HEK293 (cell line): ENCODE results near the gene CEP135.

ENCODE experiments used
- BCL11A ChIP-seq: fragments of 450-650 bp; formaldehyde crosslinking; IDR thresholded peaks from 2 replicates; pipeline ENCODE4 v1.5.1; 2016; ENCODE audit warnings: low read depth, missing biosample characterization, missing genetic modification characterization
- MYNN ChIP-seq: fragments of 450-650 bp; formaldehyde crosslinking; IDR thresholded peaks from 2 replicates; pipeline ENCODE4 v1.5.1; 2016; ENCODE audit warnings: missing biosample characterization, missing genetic modification characterization, borderline replicate concordance
- YY1 ChIP-seq: fragments of 450-650 bp; formaldehyde crosslinking; IDR thresholded peaks from 2 replicates; pipeline ENCODE4 v1.5.1; 2018; ENCODE audit warnings: missing biosample characterization, missing genetic modification characterization
- ZFP41 ChIP-seq: fragments of 450-650 bp; formaldehyde crosslinking; IDR thresholded peaks from 2 replicates; pipeline ENCODE4 v1.5.1; 2016; ENCODE audit warnings: missing biosample characterization, missing genetic modification characterization, borderline replicate concordance
- ZNF132 ChIP-seq: fragments of 450-650 bp; formaldehyde crosslinking; IDR thresholded peaks from 2 replicates; pipeline ENCODE4 v1.5.1; 2017; ENCODE audit warnings: missing biosample characterization, missing genetic modification characterization, borderline replicate concordance
- ZNF184 ChIP-seq: fragments of 450-650 bp; IDR thresholded peaks from 2 replicates; pipeline ENCODE4 v1.5.1; 2018; ENCODE audit warnings: missing biosample characterization, mild to moderate bottlenecking, missing genetic modification characterization
- ZNF423 ChIP-seq: fragments of 450-650 bp; formaldehyde crosslinking; IDR thresholded peaks from 2 replicates; pipeline ENCODE4 v1.5.1; 2016; ENCODE audit warnings: missing biosample characterization, missing genetic modification characterization
- ZNF558 ChIP-seq: fragments of 450-650 bp; formaldehyde crosslinking; IDR thresholded peaks from 2 replicates; pipeline ENCODE4 v1.5.1; 2016; ENCODE audit warnings: missing biosample characterization, missing genetic modification characterization
- ZNF629 ChIP-seq: fragments of 450-650 bp; formaldehyde crosslinking; IDR thresholded peaks from 2 replicates; pipeline ENCODE4 v1.5.1; 2017; ENCODE audit warnings: missing biosample characterization, missing genetic modification characterization
- ZNF677 ChIP-seq: fragments of 450-650 bp; IDR thresholded peaks from 2 replicates; pipeline ENCODE4 v1.5.0; 2018; ENCODE audit warnings: missing biosample characterization, mild to moderate bottlenecking, missing genetic modification characterization, moderate library complexity
- ZNF707 ChIP-seq: fragments of 450-650 bp; formaldehyde crosslinking; IDR thresholded peaks from 2 replicates; pipeline ENCODE4 v1.5.1; 2016; ENCODE audit warnings: missing biosample characterization, missing genetic modification characterization
- TF ChIP-seq, protein P1 (sequence below): fragments of 450-650 bp; formaldehyde crosslinking; IDR thresholded peaks from 2 replicates; pipeline ENCODE4 v1.5.1; 2016; ENCODE audit warnings: missing biosample characterization, missing genetic modification characterization
- TF ChIP-seq, protein P2 (sequence below): fragments of 450-650 bp; formaldehyde crosslinking; IDR thresholded peaks from 2 replicates; pipeline ENCODE4 v1.5.1; 2017; ENCODE audit warnings: missing biosample characterization, missing genetic modification characterization

DNA sequence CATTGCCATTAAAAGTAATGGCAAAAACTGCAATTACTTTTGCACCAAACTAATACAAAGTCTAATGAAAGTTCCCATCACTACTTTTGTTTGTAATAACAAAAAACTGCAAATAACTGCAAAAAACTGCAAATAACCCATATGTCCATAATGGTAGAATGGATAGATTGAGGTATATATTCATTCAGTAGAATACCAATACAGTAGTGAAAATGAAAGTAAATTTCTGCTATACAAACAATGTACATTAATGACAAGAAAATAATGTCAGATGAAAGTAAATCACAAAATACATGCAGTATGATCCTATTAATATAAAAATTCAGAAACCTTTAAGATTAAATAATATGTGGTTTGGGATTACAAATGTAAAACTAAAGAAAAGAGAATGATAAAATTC is 41.3 kb upstream of the CEP135 start:
- TF ChIP-seq ZNF707 (tag by site-specific recombination): no peak
- no peak for TF ChIP-seq ZNF184 (tag by site-specific recombination)
- no peak for TF ChIP-seq ZFP41 (tag by site-specific recombination)
- TF ChIP-seq BCL11A (tag by site-specific recombination): no peak
- TF ChIP-seq, protein P1, sequence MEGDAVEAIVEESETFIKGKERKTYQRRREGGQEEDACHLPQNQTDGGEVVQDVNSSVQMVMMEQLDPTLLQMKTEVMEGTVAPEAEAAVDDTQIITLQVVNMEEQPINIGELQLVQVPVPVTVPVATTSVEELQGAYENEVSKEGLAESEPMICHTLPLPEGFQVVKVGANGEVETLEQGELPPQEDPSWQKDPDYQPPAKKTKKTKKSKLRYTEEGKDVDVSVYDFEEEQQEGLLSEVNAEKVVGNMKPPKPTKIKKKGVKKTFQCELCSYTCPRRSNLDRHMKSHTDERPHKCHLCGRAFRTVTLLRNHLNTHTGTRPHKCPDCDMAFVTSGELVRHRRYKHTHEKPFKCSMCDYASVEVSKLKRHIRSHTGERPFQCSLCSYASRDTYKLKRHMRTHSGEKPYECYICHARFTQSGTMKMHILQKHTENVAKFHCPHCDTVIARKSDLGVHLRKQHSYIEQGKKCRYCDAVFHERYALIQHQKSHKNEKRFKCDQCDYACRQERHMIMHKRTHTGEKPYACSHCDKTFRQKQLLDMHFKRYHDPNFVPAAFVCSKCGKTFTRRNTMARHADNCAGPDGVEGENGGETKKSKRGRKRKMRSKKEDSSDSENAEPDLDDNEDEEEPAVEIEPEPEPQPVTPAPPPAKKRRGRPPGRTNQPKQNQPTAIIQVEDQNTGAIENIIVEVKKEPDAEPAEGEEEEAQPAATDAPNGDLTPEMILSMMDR (tag by site-specific recombination): no peak
- TF ChIP-seq ZNF423: no peak
- TF ChIP-seq ZNF629 (tag by site-specific recombination): no peak
- no peak for TF ChIP-seq ZNF132
- TF ChIP-seq YY1 (tag by site-specific recombination): no peak
- no peak for TF ChIP-seq ZNF558 (tag by site-specific recombination)
- TF ChIP-seq MYNN: no peak
- no peak for TF ChIP-seq ZNF677 (tag by site-specific recombination)
- TF ChIP-seq, protein P2, sequence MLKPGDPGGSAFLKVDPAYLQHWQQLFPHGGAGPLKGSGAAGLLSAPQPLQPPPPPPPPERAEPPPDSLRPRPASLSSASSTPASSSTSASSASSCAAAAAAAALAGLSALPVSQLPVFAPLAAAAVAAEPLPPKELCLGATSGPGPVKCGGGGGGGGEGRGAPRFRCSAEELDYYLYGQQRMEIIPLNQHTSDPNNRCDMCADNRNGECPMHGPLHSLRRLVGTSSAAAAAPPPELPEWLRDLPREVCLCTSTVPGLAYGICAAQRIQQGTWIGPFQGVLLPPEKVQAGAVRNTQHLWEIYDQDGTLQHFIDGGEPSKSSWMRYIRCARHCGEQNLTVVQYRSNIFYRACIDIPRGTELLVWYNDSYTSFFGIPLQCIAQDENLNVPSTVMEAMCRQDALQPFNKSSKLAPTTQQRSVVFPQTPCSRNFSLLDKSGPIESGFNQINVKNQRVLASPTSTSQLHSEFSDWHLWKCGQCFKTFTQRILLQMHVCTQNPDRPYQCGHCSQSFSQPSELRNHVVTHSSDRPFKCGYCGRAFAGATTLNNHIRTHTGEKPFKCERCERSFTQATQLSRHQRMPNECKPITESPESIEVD (tag by site-specific recombination): no peak
